HepG2 (cell line): Measurements from ENCODE around the gene USP7. TPM values are rescaled to one million over a fixed set of nuclear protein-coding genes. Genes with fewer than 3 reads are reported as not detected.

Experiments used
- ATF7-NPFF ChIP-seq: sonication (generic); formaldehyde crosslinking; IDR thresholded peaks from 2 replicates; pipeline ENCODE4 v1.8.1; 2023; ENCODE audit warnings: mild to moderate bottlenecking, low read depth, missing genetic modification reagents, moderate library complexity
- PHF8 ChIP-seq: sonication (generic); formaldehyde crosslinking; IDR thresholded peaks from 2 replicates; pipeline ENCODE4 v1.5.0; 2020; ENCODE audit warnings: missing genetic modification reagents
- ZFP82 ChIP-seq: sonication (generic); formaldehyde crosslinking; IDR thresholded peaks from 2 replicates; pipeline ENCODE4 v1.5.1; 2020; ENCODE audit warnings: mild to moderate bottlenecking, missing genetic modification reagents, borderline replicate concordance
- ZNF142 ChIP-seq: sonication (generic); formaldehyde crosslinking; IDR thresholded peaks from 2 replicates; pipeline ENCODE4 v1.4.0; 2020; ENCODE audit warnings: missing genetic modification reagents
- ZNF329 ChIP-seq: sonication (generic); formaldehyde crosslinking; IDR thresholded peaks from 2 replicates; pipeline ENCODE4 v1.9.0; 2021; ENCODE audit warnings: low read depth, mild to moderate bottlenecking, missing genetic modification reagents
- ZNF550 ChIP-seq: sonication (generic); formaldehyde crosslinking; IDR thresholded peaks from 2 replicates; pipeline ENCODE4 v1.4.0; 2020; ENCODE audit warnings: mild to moderate bottlenecking, missing genetic modification reagents, borderline replicate concordance
- ZNF564 ChIP-seq: sonication (generic); formaldehyde crosslinking; IDR thresholded peaks from 2 replicates; pipeline ENCODE4 v1.8.1; 2023; ENCODE audit warnings: mild to moderate bottlenecking, missing genetic modification reagents
- ZNF839 ChIP-seq: sonication (generic); formaldehyde crosslinking; IDR thresholded peaks from 2 replicates; pipeline ENCODE4 v1.4.0; 2020; ENCODE audit warnings: missing genetic modification reagents, mild to moderate bottlenecking, borderline replicate concordance
- polyA plus RNA-seq, 8 experiments: library from polyadenylated mRNA; depleted of rRNA in 3 of 8; stranded (reverse) in 7 of 8; unstranded in 1 of 8; fragments of >200 nt; fragmentation: Illumina TruSeq in 4 of 8; extraction: Trizol in 4 of 8; gene quantifications; 2 replicates each; pipeline versions ENCODE4 v1.2.1 to v1.2.3, GENCODE V29; 2011 to 2016; ENCODE audit warnings: low read depth in 4 of 8, missing spikeins in 1 of 8, mixed read lengths in 1 of 8; ENCODE audit not compliant: insufficient read depth in 1 of 8
- total RNA-seq, 5 experiments: library from RNA; depleted of rRNA; stranded (reverse); fragments of >200 nt; fragmentation: Illumina TruSeq; extraction: Trizol; gene quantifications; 2 replicates each; pipeline ENCODE4 v1.2.3, GENCODE V29; 2016; ENCODE audit warnings: low read depth in 1 of 5
- TF ChIP-seq, protein P1 (sequence below): sonication (generic); formaldehyde crosslinking; conservative IDR thresholded peaks from 2 replicates; pipeline ENCODE4 v1.8.1; 2023; ENCODE audit warnings: missing genetic modification reagents
- TF ChIP-seq, protein P2 (sequence below): sonication (generic); formaldehyde crosslinking; IDR thresholded peaks from 2 replicates; pipeline ENCODE4 v1.4.0; 2020; ENCODE audit warnings: mild to moderate bottlenecking, missing genetic modification reagents

USP7 gene
- total and polyA plus RNA-seq, 2 of the 13 experiments (the other 11 are each of a cell fraction or from before 2014, with no cell fraction given) = 52.5 to 173 TPM

DNA sequence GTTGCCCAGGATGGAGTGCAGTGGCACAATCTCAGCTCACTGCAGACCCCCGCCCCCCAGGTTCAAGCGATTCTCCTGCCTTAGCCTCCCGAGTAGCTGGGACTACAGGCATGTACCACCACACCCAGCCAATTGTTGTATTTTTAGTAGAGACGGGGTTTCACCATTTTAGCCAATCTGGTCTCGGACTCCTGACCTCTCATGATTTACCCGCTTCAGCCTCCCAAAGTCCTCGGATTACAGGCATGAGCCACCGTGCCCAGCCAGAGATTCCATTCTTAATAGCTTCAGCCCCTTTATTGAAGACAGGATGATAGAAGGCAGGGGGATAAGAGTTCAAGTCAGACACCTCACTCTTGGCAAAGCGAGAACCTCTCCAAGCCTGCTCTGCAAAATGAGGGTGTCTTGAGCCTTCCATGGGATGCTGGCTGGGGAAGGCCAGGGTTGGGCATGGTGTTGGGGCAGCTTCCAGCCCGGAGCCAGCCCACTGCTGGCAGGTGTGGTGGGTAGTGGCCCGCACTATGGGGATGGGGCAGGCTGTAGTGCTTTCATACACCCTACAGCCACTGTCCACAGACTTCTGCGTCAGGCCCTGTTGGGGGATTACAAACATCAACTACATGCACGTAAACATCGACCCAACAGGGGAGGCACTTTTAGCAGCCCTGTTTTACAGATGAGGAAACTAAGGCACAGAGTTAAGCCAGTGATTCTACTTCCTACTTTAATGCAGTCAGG is 98.4 kb downstream of the USP7 start (continued):
- TF ChIP-seq, protein P1, sequence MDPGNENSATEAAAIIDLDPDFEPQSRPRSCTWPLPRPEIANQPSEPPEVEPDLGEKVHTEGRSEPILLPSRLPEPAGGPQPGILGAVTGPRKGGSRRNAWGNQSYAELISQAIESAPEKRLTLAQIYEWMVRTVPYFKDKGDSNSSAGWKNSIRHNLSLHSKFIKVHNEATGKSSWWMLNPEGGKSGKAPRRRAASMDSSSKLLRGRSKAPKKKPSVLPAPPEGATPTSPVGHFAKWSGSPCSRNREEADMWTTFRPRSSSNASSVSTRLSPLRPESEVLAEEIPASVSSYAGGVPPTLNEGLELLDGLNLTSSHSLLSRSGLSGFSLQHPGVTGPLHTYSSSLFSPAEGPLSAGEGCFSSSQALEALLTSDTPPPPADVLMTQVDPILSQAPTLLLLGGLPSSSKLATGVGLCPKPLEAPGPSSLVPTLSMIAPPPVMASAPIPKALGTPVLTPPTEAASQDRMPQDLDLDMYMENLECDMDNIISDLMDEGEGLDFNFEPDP (CRISPR knock-in tag) = peak; percentile 77; the same call in 1 of the 2 replicates
- TF ChIP-seq, protein P2, sequence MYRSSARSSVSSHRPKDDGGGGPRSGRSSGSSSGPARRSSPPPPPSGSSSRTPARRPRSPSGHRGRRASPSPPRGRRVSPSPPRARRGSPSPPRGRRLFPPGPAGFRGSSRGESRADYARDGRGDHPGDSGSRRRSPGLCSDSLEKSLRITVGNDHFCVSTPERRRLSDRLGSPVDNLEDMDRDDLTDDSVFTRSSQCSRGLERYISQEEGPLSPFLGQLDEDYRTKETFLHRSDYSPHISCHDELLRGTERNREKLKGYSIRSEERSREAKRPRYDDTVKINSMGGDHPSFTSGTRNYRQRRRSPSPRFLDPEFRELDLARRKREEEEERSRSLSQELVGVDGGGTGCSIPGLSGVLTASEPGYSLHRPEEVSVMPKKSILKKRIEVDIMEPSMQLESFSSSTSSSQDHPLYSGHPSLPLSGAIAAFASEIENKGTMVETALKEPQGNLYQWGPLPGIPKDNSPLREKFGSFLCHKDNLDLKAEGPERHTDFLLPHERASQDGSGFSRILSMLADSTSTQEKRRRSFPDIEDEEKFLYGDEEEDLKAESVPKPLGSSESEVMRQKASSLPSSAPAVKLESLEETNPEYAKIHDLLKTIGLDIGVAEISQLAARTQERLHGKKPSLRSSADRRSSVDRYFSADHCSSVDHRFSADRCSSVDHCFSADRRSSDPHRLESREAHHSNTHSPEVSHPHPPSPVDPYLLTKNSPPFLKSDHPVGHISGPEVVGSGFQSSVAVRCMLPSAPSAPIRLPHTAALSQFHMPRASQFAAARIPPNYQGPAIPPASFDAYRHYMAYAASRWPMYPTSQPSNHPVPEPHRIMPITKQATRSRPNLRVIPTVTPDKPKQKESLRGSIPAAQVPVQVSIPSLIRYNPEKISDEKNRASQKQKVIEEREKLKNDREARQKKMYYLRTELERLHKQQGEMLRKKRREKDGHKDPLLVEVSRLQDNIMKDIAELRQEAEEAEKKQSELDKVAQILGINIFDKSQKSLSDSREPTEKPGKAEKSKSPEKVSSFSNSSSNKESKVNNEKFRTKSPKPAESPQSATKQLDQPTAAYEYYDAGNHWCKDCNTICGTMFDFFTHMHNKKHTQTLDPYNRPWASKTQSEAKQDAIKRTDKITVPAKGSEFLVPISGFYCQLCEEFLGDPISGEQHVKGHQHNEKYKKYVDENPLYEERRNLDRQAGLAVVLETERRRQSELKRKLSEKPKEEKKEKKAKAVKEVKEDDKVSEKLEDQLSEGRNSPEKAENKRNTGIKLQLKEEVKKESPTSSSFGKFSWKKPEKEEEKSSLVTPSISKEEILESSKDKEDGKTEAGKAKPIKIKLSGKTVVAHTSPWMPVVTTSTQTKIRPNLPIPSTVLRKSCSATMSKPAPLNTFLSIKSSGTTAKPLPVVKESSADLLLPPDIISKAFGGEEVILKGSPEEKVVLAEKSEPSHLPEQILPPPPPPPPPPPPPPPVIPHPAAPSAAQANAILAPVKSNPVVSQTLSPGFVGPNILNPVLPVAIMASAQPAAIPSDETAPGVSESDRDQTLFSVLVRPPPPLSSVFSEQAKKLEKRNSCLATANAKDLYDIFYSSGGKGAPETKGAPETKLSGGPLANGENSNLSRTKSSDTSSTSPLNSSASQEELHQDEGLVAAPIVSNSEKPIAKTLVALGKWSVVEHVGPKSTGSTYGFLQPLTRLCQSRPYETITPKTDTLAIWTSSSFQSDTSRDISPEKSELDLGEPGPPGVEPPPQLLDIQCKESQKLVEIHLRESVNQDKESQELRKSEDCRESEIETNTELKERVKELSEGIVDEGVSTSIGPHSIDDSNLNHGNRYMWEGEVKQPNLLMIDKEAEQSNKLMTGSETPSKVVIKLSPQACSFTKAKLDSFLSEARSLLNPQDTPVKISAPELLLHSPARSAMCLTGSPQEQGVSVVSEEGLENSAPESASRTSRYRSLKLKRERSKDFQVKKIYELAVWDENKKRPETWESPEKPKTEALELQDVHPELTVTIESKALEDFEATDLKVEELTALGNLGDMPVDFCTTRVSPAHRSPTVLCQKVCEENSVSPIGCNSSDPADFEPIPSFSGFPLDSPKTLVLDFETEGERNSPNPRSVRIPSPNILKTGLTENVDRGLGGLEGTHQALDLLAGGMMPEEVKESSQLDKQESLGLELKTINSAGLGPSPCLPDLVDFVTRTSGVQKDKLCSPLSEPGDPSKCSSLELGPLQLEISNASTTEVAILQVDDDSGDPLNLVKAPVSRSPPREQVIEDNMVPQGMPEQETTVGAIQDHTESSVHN = 0 out of 2 replicates have a peak, but pooled peaks have one; percentile 32
- TF ChIP-seq ZNF329 (CRISPR knock-in tag) = 0 out of 2 replicates have a peak, but pooled peaks have one; percentile 8
- 0 out of 2 replicates have a peak, but pooled peaks have one; percentile 12 for TF ChIP-seq ZNF564 (CRISPR knock-in tag)
- TF ChIP-seq ZNF142 (CRISPR knock-in tag) = no peak
- 0 out of 2 replicates have a peak, but pooled peaks have one; percentile 19 for TF ChIP-seq ZNF839 (CRISPR knock-in tag)
- TF ChIP-seq ATF7-NPFF (CRISPR knock-in tag) = 0 out of 2 replicates have a peak, but pooled peaks have one; percentile 20
- 0 out of 2 replicates have a peak, but pooled peaks have one; percentile 74 for TF ChIP-seq ZNF550 (CRISPR knock-in tag)
- no peak for TF ChIP-seq ZFP82 (CRISPR knock-in tag)
- no peak for TF ChIP-seq PHF8 (CRISPR knock-in tag)
